RWPE1 (cell line): ENCODE data around the gene TMEM59L.

Source experiments
- CTCF ChIA-PET: fragments of 350-600 bp; sonication (Branson Sonifier 250); formaldehyde crosslinking; extraction: SDS; loops from one replicate; lab custom pipeline; 2021; lab: Yijun Ruan, JAX
- POLR2A ChIA-PET: fragments of 400-600 bp; formaldehyde crosslinking; extraction: SDS; loops from one replicate; lab custom pipeline; 2020; ENCODE audit warnings: antibody characterized with exemption; ENCODE audit not compliant: low non-redundant PET; lab: Yijun Ruan, JAX
- DNase-seq: peaks from one replicate; pipeline ENCODE4 v3.0.0; 2012; ENCODE audit warnings: low spot score
- H3K27ac ChIP-seq: fragments of 450-650 bp; 2 replicates; pipeline ENCODE4 v1.5.1; 2017
- TF ChIP-seq, protein P1 (sequence below): fragments of 450-650 bp; conservative IDR thresholded peaks from 2 replicates; pipeline ENCODE4 v1.5.1; 2017; ENCODE audit warnings: low read depth, mild to moderate bottlenecking

The TMEM59L gene

GRCh38 chr19:18659281-18660050 is 46.8 kb downstream of the TMEM59L start:
- POLR2A ChIA-PET = no interaction called here
- TF ChIP-seq, protein P1, sequence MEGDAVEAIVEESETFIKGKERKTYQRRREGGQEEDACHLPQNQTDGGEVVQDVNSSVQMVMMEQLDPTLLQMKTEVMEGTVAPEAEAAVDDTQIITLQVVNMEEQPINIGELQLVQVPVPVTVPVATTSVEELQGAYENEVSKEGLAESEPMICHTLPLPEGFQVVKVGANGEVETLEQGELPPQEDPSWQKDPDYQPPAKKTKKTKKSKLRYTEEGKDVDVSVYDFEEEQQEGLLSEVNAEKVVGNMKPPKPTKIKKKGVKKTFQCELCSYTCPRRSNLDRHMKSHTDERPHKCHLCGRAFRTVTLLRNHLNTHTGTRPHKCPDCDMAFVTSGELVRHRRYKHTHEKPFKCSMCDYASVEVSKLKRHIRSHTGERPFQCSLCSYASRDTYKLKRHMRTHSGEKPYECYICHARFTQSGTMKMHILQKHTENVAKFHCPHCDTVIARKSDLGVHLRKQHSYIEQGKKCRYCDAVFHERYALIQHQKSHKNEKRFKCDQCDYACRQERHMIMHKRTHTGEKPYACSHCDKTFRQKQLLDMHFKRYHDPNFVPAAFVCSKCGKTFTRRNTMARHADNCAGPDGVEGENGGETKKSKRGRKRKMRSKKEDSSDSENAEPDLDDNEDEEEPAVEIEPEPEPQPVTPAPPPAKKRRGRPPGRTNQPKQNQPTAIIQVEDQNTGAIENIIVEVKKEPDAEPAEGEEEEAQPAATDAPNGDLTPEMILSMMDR = no peak
- peak overlapping the region; percentile 57; the same call in 1 of the 2 replicates for H3K27ac ChIP-seq
- CTCF ChIA-PET = no interaction called here
- DNase-seq = no peak

DNA sequence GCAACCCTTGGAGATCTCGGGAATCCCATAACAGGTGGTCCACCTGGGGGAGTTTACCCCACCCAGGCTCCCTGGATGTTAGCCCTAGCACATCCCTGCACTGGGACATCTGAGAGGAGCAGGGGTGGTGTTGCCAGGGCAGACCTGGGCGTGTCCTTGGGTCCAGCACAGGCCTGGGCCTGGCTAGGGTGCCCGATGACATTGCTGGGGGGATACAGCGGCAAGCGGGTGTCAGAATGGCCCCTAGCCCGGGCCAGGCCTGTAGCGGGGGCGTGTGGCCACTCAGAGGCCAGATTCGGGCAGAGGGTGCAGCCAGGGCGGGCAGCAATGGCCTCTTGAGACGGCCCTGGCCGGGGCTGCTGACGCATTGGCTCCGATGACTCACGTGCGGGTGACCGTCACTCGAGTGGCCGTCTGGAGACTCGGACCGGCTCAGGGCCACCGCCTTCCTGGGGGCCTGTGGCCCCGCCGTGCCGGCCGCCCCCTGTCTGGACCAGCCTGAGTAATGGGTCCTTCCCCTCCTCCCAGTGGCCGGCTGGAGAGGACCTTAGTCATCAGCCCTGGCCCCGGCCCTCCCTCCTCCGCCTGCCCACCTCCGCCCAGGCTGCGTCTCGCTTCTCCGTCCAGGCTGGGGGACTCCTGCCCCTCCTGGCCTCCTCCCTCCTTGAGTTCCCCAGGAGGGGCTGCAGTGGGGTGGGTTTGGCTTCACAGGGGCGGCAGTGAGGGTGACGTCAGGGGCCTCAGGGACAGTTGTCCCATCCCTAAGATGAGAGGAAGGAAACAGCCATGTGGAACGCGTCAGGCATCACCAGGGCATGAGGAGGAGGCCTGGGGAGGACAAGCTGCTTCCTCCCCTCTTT is 47.6 kb downstream of the TMEM59L start:
- POLR2A ChIA-PET = no interaction called here
- CTCF ChIA-PET = no interaction called here
- TF ChIP-seq, protein P1 = no peak
- no peak for DNase-seq
- peak overlapping the region; percentile 14; the same call in 1 of the 2 replicates for H3K27ac ChIP-seq

GRCh38 chr19:18660939-18661670 is 48.4 kb downstream of the TMEM59L start:
- no peak for DNase-seq
- ChIA-PET POLR2A (no interaction called here), CTCF (no interaction called here)
- peak overlapping the region; percentile 14; the same call in 1 of the 2 replicates for H3K27ac ChIP-seq
- TF ChIP-seq, protein P1 = no peak

- ChIA-PET POLR2A (no interaction called here), CTCF (no interaction called here)
- peak overlapping the region; percentile 8 for H3K27ac ChIP-seq
- TF ChIP-seq, protein P1 = no peak
- no peak for DNase-seq
Observed at GRCh38 chr19:18662972-18663732, 50.5 kb downstream of the TMEM59L start.

DNA sequence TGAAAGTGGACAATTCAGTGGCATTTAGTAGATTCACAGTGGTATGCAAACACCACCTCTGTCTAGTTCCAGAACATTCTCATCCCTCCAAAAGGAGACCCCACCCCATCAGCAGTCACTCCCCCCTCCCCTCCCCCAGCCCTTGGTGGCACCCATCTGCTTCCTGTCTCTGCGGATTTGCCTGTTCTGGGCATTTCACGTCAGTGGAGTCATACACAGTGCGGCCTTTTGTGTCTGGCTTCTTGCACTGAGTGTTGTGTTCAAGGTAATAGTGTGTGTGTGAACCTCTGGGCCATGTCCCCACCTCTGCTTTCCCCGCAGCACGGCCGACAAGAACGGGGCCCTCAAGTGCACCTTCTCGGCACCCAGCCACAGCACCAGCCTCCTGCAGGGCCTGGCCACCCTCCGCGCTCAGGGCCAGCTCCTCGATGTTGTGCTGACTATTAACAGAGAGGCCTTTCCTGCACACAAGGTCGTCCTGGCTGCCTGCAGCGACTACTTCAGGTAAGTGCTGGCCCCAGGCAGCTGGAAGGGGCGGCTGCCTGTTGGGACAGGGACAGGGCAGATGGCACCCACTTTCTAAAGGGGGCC is 51.4 kb downstream of the TMEM59L start:
- ChIA-PET POLR2A (no interaction called here), CTCF (interaction anchor here (0.6 to 0.7 kb wide), 2 partner anchors 357 to 1011 kb away, joined by 3 to 6 read pairs; no protein-coding TSS in a partner anchor)
- no peak for DNase-seq
- TF ChIP-seq, protein P1 = no peak
- H3K27ac ChIP-seq = peak overlapping the region; percentile 8
